CD4-positive, alpha-beta T cell treated with Interleukin-6 at 100 ng/mL for 8 hours (primary cell): Measurements from ENCODE around the gene INPP5A.
A peak's percentile ranks its signal among the peaks of the same experiment; 100 is the strongest.
"Not testable (repeated sequence)": the region's sequence is repeated elsewhere in the genome, so short reads cannot be mapped to it uniquely, and the experiment has no call there.

Experiments used
- DNase-seq: peaks from one replicate; pipeline ENCODE4 v3.0.0-alpha.2; 2020; ENCODE audit warnings: mixed read lengths, low spot score

INPP5A gene

DNA sequence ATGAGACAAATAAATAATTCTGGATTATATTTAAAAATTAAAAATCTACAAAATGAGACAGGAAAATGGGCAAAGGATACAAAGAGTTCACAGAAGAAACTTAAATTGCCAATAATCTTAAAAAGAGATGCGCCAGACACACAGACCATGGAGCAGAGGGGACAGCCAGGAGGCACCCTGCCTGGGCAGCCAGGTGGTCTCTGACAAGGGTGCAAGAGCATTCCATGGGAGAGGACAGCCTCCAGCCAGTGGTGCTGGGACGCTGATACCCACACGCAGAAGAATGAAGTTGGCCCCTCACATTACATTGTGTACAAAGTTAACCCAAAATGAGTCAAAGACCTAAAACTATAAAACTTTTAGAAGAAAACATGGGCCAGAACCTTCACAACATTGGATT is 142.1 kb downstream of the INPP5A start:
- no peak for DNase-seq

DNA sequence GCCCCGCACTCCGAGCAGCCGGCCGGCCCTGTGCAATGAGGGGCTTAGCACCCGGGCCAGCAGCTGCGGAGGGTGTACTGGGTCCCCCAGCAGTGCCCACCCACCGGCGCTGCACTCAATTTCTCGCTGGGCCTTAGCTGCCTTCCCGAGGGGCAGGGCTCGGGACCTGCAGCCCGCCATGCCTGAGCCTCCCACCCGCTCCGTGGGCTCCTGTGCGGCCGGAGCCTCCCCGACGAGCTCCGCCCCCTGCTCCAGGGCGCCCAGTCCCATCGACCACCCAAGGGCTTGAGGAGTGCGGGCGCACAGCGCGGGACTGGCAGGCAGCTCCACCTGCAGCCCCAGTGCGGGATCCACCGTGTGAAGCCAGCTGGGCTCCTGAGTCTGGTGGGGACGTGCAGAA is 143.2 kb downstream of the INPP5A start:
- not testable (repeated sequence) for DNase-seq

DNA sequence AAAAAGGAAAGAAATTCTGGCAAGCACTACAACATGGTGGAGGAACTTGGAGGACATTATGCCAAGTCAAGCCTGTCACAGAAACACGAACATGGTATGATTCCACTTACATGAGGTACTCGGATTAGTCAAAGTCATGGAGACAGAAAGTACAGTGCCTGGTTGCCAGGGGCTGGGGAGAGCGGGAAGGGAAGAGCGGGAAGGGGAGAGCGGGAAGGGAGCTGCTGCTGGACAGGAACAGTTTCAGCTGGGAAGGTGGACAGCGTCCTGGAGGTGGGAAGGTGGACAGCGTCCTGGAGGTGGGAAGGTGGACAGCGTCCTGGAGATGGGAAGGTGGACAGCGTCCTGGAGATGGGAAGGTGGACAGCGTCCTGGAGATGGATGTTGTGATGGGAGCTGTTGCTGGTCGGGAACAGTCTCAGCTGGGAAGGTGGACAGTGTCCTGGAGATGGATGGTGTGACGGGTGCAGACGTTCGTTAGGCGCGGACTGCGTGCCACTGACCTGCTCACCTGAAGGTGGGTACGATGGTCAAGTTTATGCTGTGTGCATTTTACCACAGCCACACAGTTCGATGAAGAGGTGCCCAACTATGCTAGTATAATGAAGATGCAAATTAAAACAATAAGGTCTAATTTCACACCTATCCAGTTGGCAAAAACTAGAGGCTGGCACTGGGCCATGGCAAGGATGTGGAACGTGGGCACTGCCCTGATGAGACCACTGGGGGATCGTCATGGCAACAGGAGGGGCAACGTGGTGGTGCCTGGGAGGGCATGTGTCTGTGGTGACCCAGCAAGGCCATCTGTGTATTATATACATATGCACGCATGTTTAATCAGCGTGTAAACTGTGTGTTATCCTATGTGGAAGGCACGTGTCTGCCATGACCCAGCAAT is 144.5 kb downstream of the INPP5A start:
- no peak for DNase-seq

DNA sequence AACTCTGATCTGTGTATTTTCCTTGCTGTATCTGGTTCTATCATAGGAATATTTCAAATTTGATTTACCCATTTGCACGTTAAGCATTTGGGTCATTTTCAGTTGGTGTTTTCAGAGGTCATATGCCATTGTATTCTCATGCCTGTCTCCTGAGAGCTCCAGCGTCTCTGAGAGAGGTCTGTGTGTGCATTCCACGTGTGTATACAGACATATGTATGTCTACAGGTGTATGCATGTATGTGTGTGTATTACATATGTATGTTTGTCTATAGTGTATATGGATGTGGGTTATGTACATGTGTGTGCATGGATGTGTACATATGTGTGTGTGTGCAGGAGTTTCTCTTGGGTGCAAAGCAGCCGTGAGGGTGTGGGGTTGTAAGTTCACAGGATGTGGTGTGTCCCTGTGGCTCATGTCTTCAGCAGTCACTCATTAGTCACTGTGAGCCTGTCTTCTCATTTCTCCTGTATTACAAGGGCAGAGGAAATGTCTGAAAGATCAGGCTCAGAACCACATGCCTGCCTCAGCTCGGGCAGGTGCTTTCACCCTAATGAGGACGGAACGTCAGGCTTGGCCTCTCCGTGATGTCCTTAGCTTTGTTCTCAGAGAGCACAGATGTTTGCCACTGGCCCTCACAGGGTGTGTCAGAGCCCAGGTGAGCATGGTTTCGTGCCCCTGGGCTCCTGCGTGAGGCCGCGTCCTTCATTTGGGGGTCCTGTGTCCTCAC is 146.7 kb downstream of the INPP5A start:
- DNase-seq, result peak; percentile 49

DNA sequence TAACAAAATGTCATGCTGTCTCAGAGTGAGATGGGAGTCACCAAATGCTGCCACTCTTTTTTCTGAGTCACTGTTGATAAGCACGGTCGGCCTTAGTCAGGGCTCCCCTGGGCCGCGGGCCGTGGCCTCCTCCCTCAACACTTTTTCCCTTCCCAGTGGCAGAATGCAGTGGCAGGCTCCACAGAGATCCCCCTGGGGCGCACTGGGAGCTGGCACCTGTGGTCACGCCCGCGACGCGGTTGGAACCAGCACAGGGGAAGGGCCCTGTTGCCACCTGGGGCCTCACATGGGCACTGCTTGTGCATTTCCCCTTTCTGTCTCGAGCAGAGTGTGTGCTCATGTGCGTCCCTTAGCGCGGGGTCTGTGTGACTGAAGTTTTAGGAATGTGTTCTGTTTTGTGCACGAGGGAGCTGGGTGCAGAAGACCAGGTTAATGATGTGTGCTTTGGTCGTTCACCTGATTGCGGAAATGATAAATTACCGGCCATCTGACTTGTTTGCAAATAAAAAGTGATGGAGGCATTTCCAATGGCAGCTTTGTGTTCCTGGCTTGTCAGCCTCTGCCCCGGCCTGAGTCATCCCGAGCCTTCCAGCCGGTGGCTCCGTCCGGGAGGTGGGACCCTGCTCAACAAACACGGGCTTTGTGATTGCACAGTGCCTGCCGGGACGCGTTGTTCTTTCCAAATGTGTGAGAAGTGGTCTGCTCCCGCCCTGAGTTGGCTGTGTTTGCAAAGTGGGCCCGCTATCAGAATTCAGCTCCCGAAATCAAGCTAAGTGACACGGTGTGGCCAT is 147.7 kb downstream of the INPP5A start:
- no peak for DNase-seq

DNA sequence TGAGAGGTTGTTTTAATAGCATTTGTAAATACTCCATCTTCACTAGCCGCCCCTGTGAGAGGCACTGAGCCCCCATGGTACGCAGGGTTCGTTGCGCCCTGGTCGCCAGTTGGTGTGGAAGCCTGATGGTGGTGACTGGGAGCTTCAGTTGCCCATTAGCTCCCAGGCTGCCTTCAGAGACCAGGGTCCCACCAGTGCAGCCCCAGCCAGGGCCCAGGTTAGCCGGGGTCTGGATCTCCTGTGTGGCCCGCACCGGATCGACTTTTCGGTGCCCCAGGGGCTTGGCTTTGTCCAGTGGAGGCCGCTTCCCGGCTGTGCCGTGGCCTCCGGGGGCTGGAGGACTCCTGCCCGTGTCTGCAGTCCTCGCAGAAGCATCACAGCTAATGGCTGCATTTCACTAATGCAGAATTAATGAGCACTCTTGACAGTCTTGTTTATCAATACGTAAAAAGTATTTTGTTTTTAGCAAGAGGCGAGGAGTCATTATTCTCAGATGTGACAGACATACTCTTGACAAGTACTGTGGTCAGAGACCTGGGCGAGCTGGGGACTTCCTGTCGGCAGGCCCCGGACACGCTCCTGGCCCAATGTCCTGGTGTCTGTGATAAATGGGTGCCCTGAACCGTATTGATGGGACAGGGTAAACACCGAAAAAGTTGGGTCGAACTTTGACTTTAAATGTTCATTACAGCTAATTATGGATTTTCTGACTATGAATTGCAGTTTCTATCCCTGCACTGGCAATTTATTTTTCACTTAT is 148.5 kb downstream of the INPP5A start:
- DNase-seq, result no peak

DNA sequence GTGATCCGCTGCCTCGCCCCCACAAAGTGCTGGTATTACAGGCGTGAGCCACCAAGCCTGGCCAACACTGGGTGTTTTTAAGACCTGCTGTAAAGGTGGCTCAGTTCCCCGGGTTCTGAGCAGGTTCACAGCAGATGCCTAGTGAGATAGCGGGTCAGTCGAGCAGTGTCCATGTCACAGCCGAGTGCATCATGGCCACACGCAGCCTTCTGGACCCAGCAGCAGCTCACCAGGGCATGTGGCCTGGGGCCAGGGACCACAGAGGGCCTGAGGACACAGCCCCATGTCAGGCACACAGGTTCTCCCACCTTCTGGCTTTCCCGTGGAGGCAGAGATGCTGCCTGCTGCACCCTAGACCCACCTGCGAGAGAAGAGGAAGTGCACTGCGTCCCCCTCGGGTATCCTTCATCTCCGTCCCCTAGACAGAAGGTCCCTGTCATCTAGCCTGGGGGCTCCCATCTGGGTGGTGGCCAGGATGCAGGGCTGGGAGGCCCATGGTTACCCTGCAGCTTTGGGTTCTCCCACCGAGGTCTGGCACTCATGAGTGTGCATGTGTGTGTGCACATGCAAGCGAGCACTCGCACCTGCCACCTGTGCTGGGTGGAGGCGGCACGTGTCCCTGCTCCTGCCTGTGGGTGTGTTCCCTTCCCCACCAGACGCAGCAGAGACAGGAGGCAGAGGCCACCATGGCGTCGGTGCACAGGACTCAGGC is 149.8 kb downstream of the INPP5A start:
- DNase-seq, result no peak

DNA sequence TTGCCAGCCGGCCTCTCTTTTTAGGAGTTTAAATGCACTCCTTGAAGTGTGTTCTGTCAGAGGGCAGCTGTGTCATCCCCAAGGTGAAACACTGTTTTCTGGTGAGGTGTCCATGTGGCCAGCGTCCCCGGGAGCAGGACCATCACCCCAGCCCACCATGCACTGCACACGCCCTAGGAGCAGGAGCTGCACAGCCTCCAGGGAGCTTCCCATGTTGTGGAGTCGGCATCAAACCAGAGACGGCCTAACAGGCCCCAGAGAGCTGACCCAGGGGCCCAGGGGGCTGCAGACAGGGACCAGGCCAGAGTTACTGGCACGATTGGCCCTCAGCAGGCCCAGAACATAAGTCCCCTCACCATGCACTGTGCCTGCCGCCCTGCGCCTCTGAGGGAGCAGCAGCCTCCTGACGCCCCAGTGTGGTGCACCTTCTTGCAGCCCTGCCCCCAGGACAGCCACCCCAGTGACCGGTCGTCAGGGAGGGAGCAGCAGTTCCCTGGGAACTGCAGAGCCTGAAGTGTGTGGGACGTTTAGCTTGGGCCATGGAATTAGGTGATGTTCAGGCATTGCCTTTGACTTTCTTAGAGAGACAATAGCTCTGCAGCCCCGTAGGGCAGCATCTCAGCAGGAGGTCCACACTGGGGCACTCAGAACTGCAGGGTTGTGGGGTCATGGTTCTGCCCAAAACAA is 150.4 kb downstream of the INPP5A start:
- no peak for DNase-seq

DNA sequence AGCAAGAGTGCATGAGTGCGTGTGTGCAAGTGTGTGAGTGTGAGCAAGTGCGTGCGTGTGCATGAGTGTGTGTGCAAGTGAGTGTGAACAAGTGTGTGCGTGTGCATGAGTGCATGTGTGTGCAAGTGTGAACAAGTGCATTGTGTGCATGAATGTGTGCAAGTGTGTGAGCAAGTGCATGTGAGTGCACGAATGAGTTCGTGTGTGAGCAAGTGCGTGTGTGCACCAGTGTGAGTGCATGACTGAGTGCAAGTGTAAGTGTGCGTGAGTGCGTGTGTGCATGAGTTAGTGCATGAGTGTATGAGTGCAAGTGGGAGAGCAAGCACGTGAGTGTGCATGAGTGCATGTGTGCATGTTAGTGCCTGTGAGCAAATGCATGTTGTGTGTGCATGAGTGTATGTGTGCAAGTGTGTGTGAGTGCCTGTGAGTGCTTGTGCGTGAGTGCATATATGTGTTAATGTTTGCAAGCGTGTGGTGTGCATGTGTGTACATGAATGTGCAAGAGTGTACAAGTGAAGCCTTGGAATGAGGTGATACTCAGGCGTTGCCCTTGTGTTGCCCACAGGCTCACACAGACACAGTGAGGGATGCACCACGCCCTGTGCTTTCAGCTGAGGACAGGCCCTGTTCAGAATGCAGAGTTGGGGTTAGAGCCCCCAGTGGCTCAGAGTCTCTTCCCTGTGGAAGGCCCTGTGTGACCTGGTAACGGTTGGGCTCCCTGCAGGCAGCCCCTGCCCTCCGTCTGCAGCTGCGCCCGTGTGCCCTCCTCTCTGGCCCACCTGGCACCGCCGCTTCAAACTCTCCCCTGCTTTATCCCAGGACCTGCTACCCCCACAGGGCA is 151.2 kb downstream of the INPP5A start:
- no peak for DNase-seq

DNA sequence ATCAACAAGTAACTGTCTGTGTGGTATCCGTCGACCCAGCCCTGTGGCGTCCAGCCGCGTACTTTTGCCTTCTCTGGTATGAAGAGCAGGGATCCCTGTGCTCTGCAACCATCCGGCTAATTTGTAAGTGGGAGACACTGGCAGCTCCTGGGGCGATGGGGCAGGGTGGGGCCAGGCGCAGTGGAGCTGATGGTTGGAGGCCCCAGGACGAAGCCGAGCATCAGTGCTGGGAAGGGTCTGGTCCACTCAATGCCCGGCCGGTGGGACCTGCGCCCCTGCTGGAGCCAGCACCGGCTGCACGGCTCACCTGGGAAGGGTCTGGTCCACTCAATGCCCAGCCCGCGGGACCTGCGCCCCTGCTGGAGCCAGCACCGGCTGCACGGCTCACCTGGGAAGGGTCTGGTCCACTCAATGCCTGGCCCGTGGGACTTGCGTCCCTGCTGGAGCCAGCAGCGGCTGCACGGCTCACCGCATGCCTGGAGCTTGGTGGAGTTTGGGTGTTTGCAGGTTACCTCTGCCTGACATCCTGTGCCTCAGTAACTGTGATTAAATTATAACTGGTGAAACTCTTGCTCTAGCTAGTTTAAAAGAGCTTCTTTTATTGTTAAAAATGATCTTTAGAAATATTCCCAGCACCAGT is 152.3 kb downstream of the INPP5A start:
- DNase-seq, result no peak

DNA sequence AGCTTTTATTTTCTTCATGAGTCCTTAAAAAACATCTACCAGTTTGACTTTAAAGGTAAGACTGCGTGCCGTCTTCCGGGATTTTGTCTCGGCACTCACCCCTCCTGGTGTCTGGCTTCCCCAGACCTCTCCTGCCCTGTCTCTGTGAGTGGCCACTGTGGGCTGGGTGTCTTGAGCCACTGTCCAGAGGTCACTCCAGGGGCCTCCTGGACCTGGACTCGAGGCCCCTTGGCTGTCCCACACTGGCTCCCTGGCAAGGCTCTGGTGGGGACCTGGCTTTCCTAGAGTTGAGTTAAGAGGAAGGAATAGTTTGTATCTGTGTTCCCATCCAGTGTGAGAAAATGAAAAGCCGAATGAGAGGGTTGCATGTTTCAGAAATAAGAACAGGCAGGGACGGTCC is 152.8 kb downstream of the INPP5A start:
- DNase-seq, result no peak

DNA sequence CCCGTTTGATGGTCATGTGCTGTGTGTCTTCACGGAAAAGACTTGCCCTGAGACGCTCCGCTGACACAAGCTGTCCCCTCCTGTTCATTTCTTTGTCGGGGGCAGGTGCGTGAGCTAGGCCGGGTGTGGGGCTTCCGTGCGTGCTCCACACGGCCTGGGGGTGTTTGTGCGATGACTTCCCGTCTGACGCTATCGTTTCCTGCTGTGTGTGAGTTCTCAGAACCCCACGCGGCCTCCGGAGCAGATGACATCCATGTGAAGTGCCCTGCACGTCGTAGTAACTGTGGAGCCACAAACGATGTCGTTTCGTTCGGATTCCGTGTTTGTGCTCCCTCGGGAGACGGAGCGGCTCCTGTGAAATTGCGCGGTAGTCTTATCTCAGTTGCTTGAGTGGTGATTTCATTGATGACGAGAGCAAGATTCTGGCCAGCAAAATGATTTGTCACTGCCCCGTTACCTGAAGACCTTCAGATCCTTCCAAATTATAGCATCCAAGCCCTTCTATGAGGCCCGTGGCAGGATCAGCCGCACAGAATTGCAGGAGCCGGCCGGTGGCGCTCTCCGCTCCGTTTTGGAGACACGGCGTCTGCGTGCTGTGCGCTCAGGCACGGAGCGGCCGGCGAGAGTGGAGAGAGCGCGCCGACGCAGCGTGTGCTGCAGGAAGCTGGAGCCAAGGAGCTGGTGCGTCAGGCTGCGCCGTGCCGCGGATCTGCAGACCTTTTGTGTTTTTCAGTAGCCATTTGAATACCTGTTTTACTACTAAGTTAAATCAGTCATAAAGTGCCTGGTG is 153.4 kb downstream of the INPP5A start:
- no peak for DNase-seq

DNA sequence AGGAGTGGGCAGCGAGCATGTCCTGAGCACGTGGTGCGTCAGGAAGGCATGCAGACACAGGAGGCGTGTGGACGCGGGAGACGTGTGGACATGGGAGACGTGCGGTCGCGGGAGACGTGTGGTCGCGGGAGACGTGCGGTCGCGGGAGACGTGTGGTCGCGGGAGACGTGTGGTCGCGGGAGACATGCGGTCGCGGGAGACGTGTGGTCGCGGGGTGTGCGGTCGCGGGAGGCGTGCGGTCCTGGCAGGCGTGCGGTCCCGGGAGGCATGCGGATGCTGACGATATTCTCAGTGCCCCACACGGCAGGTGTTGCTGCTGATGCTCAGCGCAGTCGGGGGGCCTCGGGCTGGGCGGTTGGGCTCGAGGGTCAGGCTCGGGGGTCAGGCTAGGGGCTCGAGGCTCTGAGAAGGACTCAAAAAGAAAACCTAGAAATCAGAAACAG is 154.1 kb downstream of the INPP5A start:
- DNase-seq, result no peak

DNA sequence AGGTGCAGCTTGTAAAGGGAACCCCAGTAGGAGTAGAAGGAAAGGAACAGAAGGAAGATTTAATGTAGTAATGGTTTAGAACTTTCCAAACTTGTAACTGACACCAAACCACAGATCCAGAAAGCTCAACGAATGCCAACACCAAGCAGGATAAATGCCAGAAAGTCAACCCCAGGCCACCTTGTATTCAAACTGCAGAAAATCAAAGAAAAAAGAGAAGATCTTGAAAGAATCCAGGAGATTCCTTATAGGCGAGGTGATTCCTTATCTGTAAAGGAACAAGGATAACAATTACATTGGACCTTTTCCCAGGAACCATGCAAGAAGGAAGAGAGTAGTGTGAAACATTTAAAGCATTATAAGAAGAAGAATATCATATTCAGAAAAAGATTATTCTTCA is 154.7 kb downstream of the INPP5A start:
- no peak for DNase-seq

DNA sequence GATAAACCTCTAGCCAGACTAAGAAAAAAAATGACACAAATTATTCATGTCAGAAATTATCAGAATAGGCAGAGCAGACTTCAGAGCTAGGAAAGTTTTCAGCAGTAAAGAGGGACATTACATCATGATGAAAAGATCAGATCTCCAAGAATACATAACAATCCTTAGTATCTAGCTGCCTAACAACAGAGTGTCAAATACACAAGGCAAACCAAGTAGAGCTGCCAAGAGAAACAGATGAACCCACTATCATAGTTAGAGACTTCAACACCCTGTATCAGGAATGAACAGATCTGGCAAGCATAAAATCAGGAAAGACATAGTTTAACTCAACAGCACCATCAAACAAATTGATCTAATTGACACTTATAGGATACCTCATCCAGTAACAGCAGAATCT is 156.1 kb downstream of the INPP5A start:
- DNase-seq, result no peak

DNA sequence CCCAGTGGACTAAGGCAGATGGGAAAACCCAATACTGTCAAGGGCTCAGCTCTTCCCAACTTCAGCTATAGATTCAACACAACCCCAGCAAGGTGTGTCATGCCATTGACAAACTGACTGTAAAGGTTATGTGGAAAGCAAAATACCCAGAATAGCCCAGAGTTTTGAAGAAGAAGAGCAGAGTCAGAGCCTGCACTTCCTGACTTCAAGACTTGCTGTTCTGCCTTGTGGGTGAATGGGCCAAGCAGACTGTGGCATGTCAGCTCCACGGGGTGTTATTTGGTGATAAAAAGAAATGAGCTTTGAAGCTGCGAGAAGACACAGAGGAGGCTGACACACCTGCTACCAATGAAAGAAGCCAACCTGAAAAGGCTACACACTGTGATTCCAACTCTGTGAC is 158.6 kb downstream of the INPP5A start:
- DNase-seq, result no peak

DNA sequence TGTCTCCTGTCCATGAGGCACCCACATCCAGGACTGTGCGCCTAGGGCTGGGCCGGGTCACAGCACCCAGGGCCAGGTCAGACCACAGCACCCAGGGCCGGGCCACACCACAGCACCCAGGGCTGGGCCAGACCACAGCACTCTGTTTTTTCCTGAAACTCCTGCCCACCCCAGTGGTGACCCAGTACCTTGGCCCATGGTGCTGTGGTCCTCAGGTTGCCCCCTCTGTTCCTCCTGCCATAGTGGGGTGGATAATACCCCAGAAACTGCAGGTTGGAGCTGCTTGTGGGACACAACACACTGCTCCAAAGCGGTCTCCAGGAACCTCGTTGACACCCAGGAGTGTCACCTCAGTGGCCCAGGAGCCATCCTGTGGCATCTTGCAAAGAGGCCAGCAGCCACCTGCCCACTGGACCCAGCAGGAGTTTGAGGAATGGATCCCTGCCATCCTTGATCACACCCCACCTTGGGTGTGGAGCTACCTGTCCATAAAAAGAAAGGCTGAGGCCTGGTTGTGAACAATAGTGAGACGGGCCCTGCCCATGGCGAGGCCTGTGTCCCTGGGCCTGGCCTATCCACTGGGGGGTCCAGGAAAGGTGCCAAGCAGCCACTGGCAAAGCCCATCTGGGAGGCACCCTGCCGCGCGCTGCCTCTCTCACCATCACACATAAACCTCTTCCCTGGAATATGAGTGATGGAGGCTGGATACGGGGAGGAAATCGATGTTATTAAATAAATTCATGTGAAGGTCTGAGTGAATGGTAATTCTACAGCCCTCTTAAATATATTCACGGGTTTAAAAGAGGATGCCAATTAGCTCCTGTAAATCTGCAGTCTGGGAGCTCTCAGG is 159.4 kb downstream of the INPP5A start:
- no peak for DNase-seq
